DND-41 (cell line): ENCODE measurements around the gene FHL3.

Experiments
- ATAC-seq: fragments of 200-7000 bp; cut with Tn5 transposase; 3 replicates; pipeline ENCODE4 v1.9.1; 2021; ENCODE audit warnings: low read depth; ENCODE audit not compliant: insufficient read depth
- DNase-seq: peaks from one replicate; pipeline ENCODE4 v3.0.0-alpha.2; 2020
- H2AFZ ChIP-seq: 2 replicates; pipeline ENCODE4 v1.6.0; 2012; ENCODE audit warnings: low read depth, low read length
- H3K27ac ChIP-seq: 2 replicates; pipeline ENCODE4 v1.5.1; 2012; ENCODE audit warnings: low read length, inconsistent platforms
- H3K27me3 ChIP-seq: fragments of 200-600 bp; sonication (generic); 2 replicates; pipeline ENCODE4 v1.6.0; 2012; ENCODE audit warnings: low read length, mild to moderate bottlenecking, inconsistent platforms; ENCODE audit not compliant: insufficient read depth, poor library complexity
- H3K36me3 ChIP-seq: 2 replicates; pipeline ENCODE4 v1.5.1; 2012; ENCODE audit warnings: low read length, inconsistent platforms; ENCODE audit not compliant: insufficient read depth
- H3K4me1 ChIP-seq: 2 replicates; pipeline ENCODE4 v1.5.1; 2012; ENCODE audit warnings: mild to moderate bottlenecking, low read length; ENCODE audit not compliant: insufficient read depth
- H3K4me2 ChIP-seq: 2 replicates; pipeline ENCODE4 v1.6.0; 2012; ENCODE audit warnings: mild to moderate bottlenecking, moderate library complexity, low read length, inconsistent platforms; ENCODE audit not compliant: insufficient read depth
- H3K4me3 ChIP-seq, 2 experiments: fragments of 200-600 bp in 1 of 2; shearing (Covaris generic) in 1 of 2; 2 replicates each; pipeline ENCODE4 v1.5.1; 2012 to 2016; ENCODE audit warnings: inconsistent platforms in 2 of 2, low read length in 2 of 2, mild to moderate bottlenecking in 2 of 2, low read depth in 1 of 2, moderate library complexity in 1 of 2
- H3K79me2 ChIP-seq: 2 replicates; pipeline ENCODE4 v1.6.0; 2012; ENCODE audit warnings: low read length, inconsistent platforms; ENCODE audit not compliant: insufficient read depth
- H3K9ac ChIP-seq: 2 replicates; pipeline ENCODE4 v1.6.0; 2012; ENCODE audit warnings: low read depth, mild to moderate bottlenecking, inconsistent platforms, low read length, moderate library complexity
- H3K9me3 ChIP-seq: 2 replicates; pipeline ENCODE4 v1.5.1; 2012; ENCODE audit warnings: low read length, moderate library complexity, mild to moderate bottlenecking, inconsistent platforms; ENCODE audit not compliant: insufficient read depth, severe bottlenecking
- H4K20me1 ChIP-seq: 2 replicates; pipeline ENCODE4 v1.6.0; 2012; ENCODE audit warnings: low read length; ENCODE audit not compliant: insufficient read depth
- CTCF ChIP-seq: IDR thresholded peaks from 2 replicates; pipeline ENCODE4 v1.5.1; 2012; ENCODE audit warnings: borderline replicate concordance, low read length, moderate library complexity, mild to moderate bottlenecking; ENCODE audit not compliant: poor library complexity, severe bottlenecking; ENCODE audit errors: extremely low read depth
- EZH2 ChIP-seq: IDR thresholded peaks from 3 replicates; pipeline ENCODE4 v1.6.1; 2012; ENCODE audit warnings: borderline replicate concordance, low read depth, mild to moderate bottlenecking, moderate library complexity, low read length, inconsistent platforms; ENCODE audit not compliant: severe bottlenecking

The FHL3 gene

GRCh38 chr1:37949524-37950152, 55.7 kb downstream of the FHL3 start:
- DNase-seq: no peak
- no peak overlapping the region for H2AFZ ChIP-seq
- ATAC-seq: no peak
- no peak overlapping the region for H3K4me2 ChIP-seq
- no peaks in the 10 kb centered on the region for H3K36me3 ChIP-seq
- H3K4me1 ChIP-seq: no peaks in the 10 kb centered on the region
- no peaks in the 10 kb centered on the region for H3K79me2 ChIP-seq
- no peaks in the 10 kb centered on the region for H3K9me3 ChIP-seq
- no peaks in the 10 kb centered on the region for H4K20me1 ChIP-seq
- H3K9ac ChIP-seq: no peak overlapping the region
- no peak overlapping the region for H3K4me3 ChIP-seq
- TF ChIP-seq CTCF: no peak
- TF ChIP-seq EZH2: no peak
- no peak overlapping the region for H3K27ac ChIP-seq
- H3K27me3 ChIP-seq: no peaks in the 10 kb centered on the region

- H3K4me2 ChIP-seq: no peak overlapping the region
- TF ChIP-seq EZH2 (no peak), CTCF (no peak)
- DNase-seq: no peak
- H3K4me1 ChIP-seq: no peaks in the 10 kb centered on the region
- no peak for ATAC-seq
- H3K27ac ChIP-seq: no peak overlapping the region
- H3K9me3 ChIP-seq: no peaks in the 10 kb centered on the region
- H3K36me3 ChIP-seq: no peaks in the 10 kb centered on the region
- no peak overlapping the region for H3K9ac ChIP-seq
- no peaks in the 10 kb centered on the region for H3K79me2 ChIP-seq
- no peaks in the 10 kb centered on the region for H4K20me1 ChIP-seq
- H3K27me3 ChIP-seq: no peaks in the 10 kb centered on the region
- H3K4me3 ChIP-seq: no peak overlapping the region
- no peak overlapping the region for H2AFZ ChIP-seq
Observed at GRCh38 chr1:37948841-37949240, 56.5 kb downstream of the FHL3 start.

- TF ChIP-seq CTCF: no peak
- TF ChIP-seq EZH2: no peak
Observed at GRCh38 chr1:37948166-37948565, 57.1 kb downstream of the FHL3 start.

More at GRCh38 chr1:37948166-37948565, 57.1 kb downstream of the FHL3 start:
- no peak overlapping the region for H3K27ac ChIP-seq
- DNase-seq (no peak), ATAC-seq (no peak)
- H3K4me2 ChIP-seq: no peak overlapping the region
- H3K27me3 ChIP-seq: no peaks in the 10 kb centered on the region
- H3K79me2 ChIP-seq: no peaks in the 10 kb centered on the region
- H3K36me3 ChIP-seq: no peaks in the 10 kb centered on the region
- H3K4me1 ChIP-seq: no peaks in the 10 kb centered on the region
- no peaks in the 10 kb centered on the region for H4K20me1 ChIP-seq
- no peaks in the 10 kb centered on the region for H3K9me3 ChIP-seq
- no peak overlapping the region for H3K9ac ChIP-seq
- H3K4me3 ChIP-seq: no peak overlapping the region
- H2AFZ ChIP-seq: no peak overlapping the region
